Measurements from ENCODE around the gene TBC1D9B. TPM values are rescaled to one million over a fixed set of nuclear protein-coding genes. Genes with fewer than 3 reads are reported as not detected.

The TBC1D9B gene
- total and polyA plus RNA-seq, 8 donors = 80.6 to 124 (median 97.0) TPM

DNA sequence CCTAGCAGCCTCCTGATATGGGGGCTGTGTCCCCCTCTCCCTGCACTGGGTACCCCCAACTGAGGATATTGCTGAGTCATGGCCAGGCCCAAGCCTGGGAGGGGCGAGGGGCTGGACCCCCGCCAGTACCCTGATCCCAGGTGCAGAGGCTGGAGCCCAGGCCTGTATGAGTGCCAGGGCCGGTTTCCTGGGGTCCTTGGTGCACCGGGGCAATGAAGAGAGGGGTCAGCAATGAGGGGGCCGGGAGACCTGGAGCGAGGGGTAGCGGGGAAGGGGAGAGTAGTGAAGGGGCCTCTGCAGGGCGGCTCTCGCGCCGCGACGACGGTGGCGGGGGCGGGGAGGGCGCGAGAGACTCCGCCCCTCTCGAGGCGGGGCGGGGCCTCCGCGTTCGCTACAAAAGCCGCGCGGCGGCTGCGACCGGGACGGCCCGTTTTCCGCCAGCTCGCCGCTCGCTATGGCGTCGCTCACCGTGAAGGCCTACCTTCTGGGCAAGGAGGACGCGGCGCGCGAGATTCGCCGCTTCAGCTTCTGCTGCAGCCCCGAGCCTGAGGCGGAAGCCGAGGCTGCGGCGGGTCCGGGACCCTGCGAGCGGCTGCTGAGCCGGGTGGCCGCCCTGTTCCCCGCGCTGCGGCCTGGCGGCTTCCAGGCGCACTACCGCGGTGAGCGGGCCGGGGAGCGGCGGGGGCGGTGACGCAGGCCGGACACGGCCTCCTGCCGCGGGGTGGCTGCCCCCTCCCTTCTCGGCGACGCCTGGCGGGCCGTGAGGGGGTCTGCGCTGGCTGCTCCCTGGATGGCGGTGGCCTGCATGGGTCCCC lies 87.0 kb downstream of the TBC1D9B start, which contains the start of gene SQSTM1:
Gene SQSTM1 (plus strand): TSS at position 423 of the 815 bp plus-strand sequence. CDS start 32 bp downstream, at position 455.
- DNase-seq (peak; percentile 88 to 97 (median 90)), ATAC-seq (peak; percentile 67)
- H3K36me3 ChIP-seq = peaks cover 8 to 38% of the 10 kb centered on the region in 2 donors
- H3K9me3 ChIP-seq = no peaks in the 10 kb centered on the region
- H3K4me3 ChIP-seq = peak within 1 kb of the TSS; percentile 96 to 99
- H3K27ac ChIP-seq = peak within 1 kb of the TSS; percentile 98 to 100
- H3K4me1 ChIP-seq = peaks cover 40 to 82% of the 10 kb centered on the region in 2 donors
- intact Hi-C loops (cut with DNase I) = no loop called here
- H3K27me3 ChIP-seq = no peaks in the 10 kb centered on the region
- TF ChIP-seq, protein P1, sequence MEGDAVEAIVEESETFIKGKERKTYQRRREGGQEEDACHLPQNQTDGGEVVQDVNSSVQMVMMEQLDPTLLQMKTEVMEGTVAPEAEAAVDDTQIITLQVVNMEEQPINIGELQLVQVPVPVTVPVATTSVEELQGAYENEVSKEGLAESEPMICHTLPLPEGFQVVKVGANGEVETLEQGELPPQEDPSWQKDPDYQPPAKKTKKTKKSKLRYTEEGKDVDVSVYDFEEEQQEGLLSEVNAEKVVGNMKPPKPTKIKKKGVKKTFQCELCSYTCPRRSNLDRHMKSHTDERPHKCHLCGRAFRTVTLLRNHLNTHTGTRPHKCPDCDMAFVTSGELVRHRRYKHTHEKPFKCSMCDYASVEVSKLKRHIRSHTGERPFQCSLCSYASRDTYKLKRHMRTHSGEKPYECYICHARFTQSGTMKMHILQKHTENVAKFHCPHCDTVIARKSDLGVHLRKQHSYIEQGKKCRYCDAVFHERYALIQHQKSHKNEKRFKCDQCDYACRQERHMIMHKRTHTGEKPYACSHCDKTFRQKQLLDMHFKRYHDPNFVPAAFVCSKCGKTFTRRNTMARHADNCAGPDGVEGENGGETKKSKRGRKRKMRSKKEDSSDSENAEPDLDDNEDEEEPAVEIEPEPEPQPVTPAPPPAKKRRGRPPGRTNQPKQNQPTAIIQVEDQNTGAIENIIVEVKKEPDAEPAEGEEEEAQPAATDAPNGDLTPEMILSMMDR (IDR thresholded peaks at IDR 0.05) = peak in 1 of 2 donors; percentile 36

DNA sequence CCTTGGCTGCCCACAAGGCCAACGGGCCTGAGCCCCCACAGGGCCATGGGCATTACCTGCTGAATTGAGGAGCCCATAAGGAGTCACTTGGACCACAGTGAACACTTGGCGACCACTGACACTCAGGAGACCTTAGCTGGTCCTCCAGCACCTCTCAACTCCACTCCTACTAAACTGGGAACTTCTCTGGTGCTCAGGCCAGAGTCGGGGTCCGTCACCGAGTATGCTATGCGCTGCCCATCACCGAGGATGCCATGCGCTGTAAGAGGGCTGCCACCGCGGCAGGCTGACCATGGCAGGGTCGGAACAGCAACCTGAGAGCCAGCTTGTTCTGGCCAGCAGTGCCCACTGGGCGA lies 87.6 kb downstream of the TBC1D9B start:
- TF ChIP-seq, protein P1 (IDR thresholded peaks at IDR 0.05) = no peak
- intact Hi-C loops (cut with DNase I) = no loop called here
- peaks cover 8 to 32% of the 10 kb centered on the region in 2 donors for H3K36me3 ChIP-seq
- H3K4me3 ChIP-seq = peak overlapping the region; percentile 96 to 99
- ATAC-seq (no peak), DNase-seq (no peak)
- H3K27me3 ChIP-seq = no peaks in the 10 kb centered on the region
- peak overlapping the region; percentile 98 to 100 for H3K27ac ChIP-seq
- H3K4me1 ChIP-seq = peaks cover 40 to 76% of the 10 kb centered on the region in 2 donors
- no peaks in the 10 kb centered on the region for H3K9me3 ChIP-seq

DNA sequence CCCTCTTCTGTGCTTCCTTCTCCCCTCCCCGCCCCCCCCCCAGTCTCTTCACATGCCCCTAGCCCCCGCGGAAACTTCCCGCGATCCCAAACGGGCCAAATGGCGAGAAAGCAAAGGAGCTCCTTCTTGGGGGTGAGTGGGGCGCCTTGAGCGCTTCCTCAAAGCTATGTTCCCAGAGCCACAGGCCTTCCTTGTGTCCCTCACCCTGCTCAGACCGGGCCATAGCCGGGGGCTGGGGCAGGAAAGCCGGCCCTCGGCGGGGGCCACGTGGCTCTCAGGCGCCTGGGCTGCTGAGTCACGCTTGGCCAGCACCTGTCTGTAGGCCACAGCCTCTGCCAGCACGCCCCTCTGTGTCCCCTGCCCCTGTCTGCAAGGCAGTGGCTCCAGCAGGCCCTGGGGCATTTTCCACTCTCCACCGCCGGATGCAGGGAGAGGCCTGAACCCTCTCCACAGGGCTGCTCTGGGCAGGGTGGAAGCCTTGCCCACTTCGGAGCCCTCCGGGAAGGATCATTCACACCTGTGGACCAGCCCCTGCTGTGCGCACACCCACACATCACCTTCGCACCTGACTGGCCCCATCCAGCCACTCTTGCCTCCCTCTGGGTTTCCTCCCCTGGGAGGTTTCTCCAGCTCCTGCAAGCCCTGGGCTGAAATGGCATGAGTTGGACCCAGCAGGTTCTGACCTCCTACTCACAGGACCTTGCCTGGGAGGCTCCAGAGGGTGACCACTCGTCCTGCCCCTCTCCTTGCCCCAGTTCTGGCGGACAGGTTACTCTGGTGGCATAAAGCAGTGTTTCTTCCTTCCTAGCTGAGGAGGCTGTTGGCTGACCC lies 88.2 kb downstream of the TBC1D9B start:
- Histone ChIP-seq H3K27me3 (no peaks in the 10 kb centered on the region), H3K4me1 (peaks cover 40 to 70% of the 10 kb centered on the region in 2 donors), H3K27ac (peak overlapping the region; percentile 98 to 100), H3K4me3 (peak overlapping the region; percentile 17 to 96), H3K9me3 (no peaks in the 10 kb centered on the region), H3K36me3 (peaks cover 8 to 30% of the 10 kb centered on the region in 2 donors)
- TF ChIP-seq, protein P1 (IDR thresholded peaks at IDR 0.05) = no peak
- DNase-seq (peak in 3 of 4 donors; percentile 46 to 94 (median 86)), ATAC-seq (peak; percentile 52)
- intact Hi-C loops (cut with DNase I) = no loop called here

DNA sequence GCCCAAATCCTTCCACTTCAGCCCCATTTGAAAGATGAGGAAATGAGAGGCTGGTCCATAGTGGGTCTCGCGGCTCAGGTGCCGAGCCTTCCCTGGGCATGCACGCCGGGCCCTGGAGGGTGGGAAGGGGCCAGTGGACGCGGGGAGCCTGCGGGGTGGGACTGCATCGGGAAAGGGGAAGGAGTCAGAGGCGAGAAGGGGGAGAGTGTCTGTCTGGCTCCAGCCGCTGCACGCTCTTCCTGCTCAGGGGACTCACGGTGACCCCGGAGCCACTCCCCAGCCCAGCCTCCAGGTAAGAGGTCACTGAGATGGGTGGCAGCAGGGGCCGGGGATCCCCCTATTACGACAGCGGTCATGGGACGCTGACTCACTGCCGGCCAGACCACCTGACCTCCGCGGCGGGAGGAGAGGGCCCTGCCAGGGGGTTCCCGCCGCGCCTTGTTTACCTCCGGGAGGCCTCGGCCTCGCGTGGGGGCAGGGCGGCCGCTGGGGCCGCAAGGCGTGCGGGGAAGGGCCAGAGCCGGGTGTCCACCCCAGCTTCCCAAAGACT lies 88.9 kb downstream of the TBC1D9B start:
- Histone ChIP-seq H3K27ac (peak overlapping the region; percentile 98 to 100), H3K9me3 (no peaks in the 10 kb centered on the region), H3K4me3 (peak overlapping the region; percentile 17 to 96), H3K36me3 (peaks cover 4 to 26% of the 10 kb centered on the region in 2 donors), H3K4me1 (peaks cover 37 to 64% of the 10 kb centered on the region in 2 donors), H3K27me3 (no peaks in the 10 kb centered on the region)
- ATAC-seq (peak; percentile 71), DNase-seq (peak; percentile 81 to 99 (median 96))
- intact Hi-C loops (cut with DNase I) = no loop called here
- TF ChIP-seq, protein P1 (IDR thresholded peaks at IDR 0.05) = peak in 1 of 2 donors; percentile 13
